HepG2 (cell line): ENCODE results near the gene BSG. TPM values are rescaled to one million over a fixed set of nuclear protein-coding genes. Genes with fewer than 3 reads are reported as not detected.

ENCODE experiments used
- ATAC-seq: fragments of 200-7000 bp; cut with Tn5 transposase; 3 replicates; pipeline ENCODE4 v1.9.1; 2020; ENCODE audit warnings: mild to moderate bottlenecking, moderate library complexity
- BruUV-seq: library from RNA; stranded (reverse); fragments of 400-500 nt; replicated peaks from 2 replicates; lab custom pipeline; 2021; lab: Mats Ljungman, UMichigan
- CTCF ChIA-PET: fragments of 300-600 bp; formaldehyde crosslinking; extraction: SDS; loops from one replicate; lab custom pipeline; 2021; ENCODE audit warnings: low total read pairs, inconsistent platforms, low intra/inter-chr PET ratio; lab: Yijun Ruan, JAX
- POLR2A ChIA-PET: fragments of 350-600 bp; sonication (Branson Sonifier 250); formaldehyde crosslinking; loops from one replicate; lab custom pipeline; 2020; ENCODE audit warnings: antibody characterized with exemption, inconsistent platforms; lab: Yijun Ruan, JAX
- DNase-seq: peaks from one replicate; pipeline ENCODE4 v3.0.0-alpha.2; 2015; ENCODE audit warnings: low spot score
- FAIRE-seq: peaks from 3 replicates; lab custom pipeline; 2011; peaks lifted over from hg19 to GRCh38; lab: Jason Lieb, UNC
- H2AFZ ChIP-seq: one replicate; pipeline ENCODE4 v1.6.1; 2011; ENCODE audit warnings: low read length, inconsistent platforms
- H3K27ac ChIP-seq: fragments of 300-600 bp; 3 replicates; pipeline ENCODE4 v1.8.0; 2011; ENCODE audit warnings: mixed run types, mild to moderate bottlenecking, mixed read lengths, low read length, inconsistent platforms; ENCODE audit not compliant: insufficient read depth; ENCODE audit errors: extremely low read length
- H3K27me3 ChIP-seq, 2 experiments: fragments of 200-600 bp in 1 of 2; 2 replicates in 1 of 2; 3 replicates in 1 of 2; pipeline versions ENCODE4 v1.6.0 to v1.8.0; 2011; ENCODE audit warnings: low read length in 2 of 2, mild to moderate bottlenecking in 2 of 2, moderate library complexity in 2 of 2, inconsistent platforms in 1 of 2; ENCODE audit not compliant: insufficient read depth in 2 of 2, control insufficient read depth in 1 of 2
- H3K36me3 ChIP-seq, 2 experiments: fragments of 200-600 bp in 1 of 2; replicated peaks in 1 of 2; 2 replicates in 1 of 2; 3 replicates in 1 of 2; pipeline versions ENCODE4 v1.5.1 to v1.8.0; 2011; ENCODE audit warnings: low read length in 2 of 2, inconsistent platforms in 1 of 2; ENCODE audit not compliant: insufficient read depth in 2 of 2, control insufficient read depth in 1 of 2
- H3K4me1 ChIP-seq: 2 replicates; pipeline ENCODE4 v1.5.1; 2012; ENCODE audit warnings: low read length, inconsistent platforms; ENCODE audit not compliant: insufficient read depth
- H3K4me2 ChIP-seq: 2 replicates; pipeline ENCODE4 v1.6.0; 2011; ENCODE audit warnings: low read depth, low read length, inconsistent platforms
- H3K4me3 ChIP-seq, 3 experiments: fragments of 200-600 bp in 1 of 3; sonication (generic), shearing (Covaris generic) in 1 of 3; replicated peaks in 1 of 3; 2 replicates each; pipeline ENCODE4 v1.5.1; 2011 to 2016; ENCODE audit warnings: low read length in 3 of 3, inconsistent platforms in 2 of 3, low read depth in 2 of 3, mild to moderate bottlenecking in 2 of 3, control low read depth in 1 of 3, mixed read lengths in 1 of 3; ENCODE audit not compliant: insufficient read depth in 1 of 3
- H3K79me2 ChIP-seq: one replicate; pipeline ENCODE4 v1.6.1; 2011; ENCODE audit warnings: low read length, inconsistent platforms; ENCODE audit not compliant: insufficient read depth
- H3K9ac ChIP-seq: 2 replicates; pipeline ENCODE4 v1.6.0; 2011; ENCODE audit warnings: mild to moderate bottlenecking, low read depth, low read length, inconsistent platforms; ENCODE audit not compliant: insufficient read depth
- H3K9me3 ChIP-seq: 2 replicates; pipeline ENCODE4 v1.5.1; 2012; ENCODE audit warnings: mild to moderate bottlenecking, low read length
- H4K20me1 ChIP-seq: 2 replicates; pipeline ENCODE4 v1.6.0; 2011; ENCODE audit warnings: inconsistent platforms, mild to moderate bottlenecking, low read length, moderate library complexity; ENCODE audit not compliant: insufficient read depth
- TBX2 ChIP-seq: sonication (generic); formaldehyde crosslinking; IDR thresholded peaks from 2 replicates; pipeline ENCODE4 v1.5.0; 2020; ENCODE audit warnings: missing genetic modification reagents, mild to moderate bottlenecking, borderline replicate concordance
- WGBS: methylation state at CpG from one replicate; pipeline ENCODE4 v1.1.6; 2017; ENCODE audit warnings: low lambda C conversion rate; 5-methylcytosine and 5-hydroxymethylcytosine counted together
- in situ Hi-C: cut with HindIII; loops from 2 replicates; pipeline ENCODE4 v1.10.0; 2017; ENCODE audit warnings: low pct_unique_long_range_greater_than_20kb; ENCODE audit not compliant: extremely low pct_ligation_motif_present
- intact Hi-C: fragments of 100-400 bp; cut with micrococcal nuclease; formaldehyde crosslinking; loops from one replicate; pipeline ENCODE4 v1.10.0; 2022; ENCODE audit not compliant: unreplicated experiment
- polyA plus RNA-seq, 8 experiments: library from polyadenylated mRNA; depleted of rRNA in 3 of 8; stranded (reverse) in 7 of 8; unstranded in 1 of 8; fragments of >200 nt; fragmentation: Illumina TruSeq in 4 of 8; extraction: Trizol in 4 of 8; gene quantifications; 2 replicates each; pipeline versions ENCODE4 v1.2.1 to v1.2.3, GENCODE V29; 2011 to 2016; ENCODE audit warnings: low read depth in 4 of 8, missing spikeins in 1 of 8, mixed read lengths in 1 of 8; ENCODE audit not compliant: insufficient read depth in 1 of 8
- total RNA-seq, 5 experiments: library from RNA; depleted of rRNA; stranded (reverse); fragments of >200 nt; fragmentation: Illumina TruSeq; extraction: Trizol; gene quantifications; 2 replicates each; pipeline ENCODE4 v1.2.3, GENCODE V29; 2016; ENCODE audit warnings: low read depth in 1 of 5
- TF ChIP-seq, protein P1 (sequence below), 2 experiments: fragments of 450-650 bp in 1 of 2; sonication (generic) in 1 of 2; formaldehyde crosslinking in 1 of 2; IDR thresholded peaks; 2 replicates each; pipeline versions ENCODE4 v1.6.1 to v1.8.0; 2016 to 2022; ENCODE audit warnings: antibody characterized with exemption in 1 of 2, mild to moderate bottlenecking in 1 of 2, missing genetic modification reagents in 1 of 2
- TF ChIP-seq, protein P2 (sequence below): sonication (generic); formaldehyde crosslinking; IDR thresholded peaks from 2 replicates; pipeline ENCODE4 v1.8.0; 2022; ENCODE audit warnings: missing genetic modification reagents, mild to moderate bottlenecking, inconsistent platforms, borderline replicate concordance
- TF ChIP-seq, protein P3 (sequence below): sonication (generic); formaldehyde crosslinking; IDR thresholded peaks from 2 replicates; pipeline ENCODE4 v1.4.0; 2020; ENCODE audit warnings: missing genetic modification reagents, mild to moderate bottlenecking, borderline replicate concordance
- TF ChIP-seq, protein P4 (sequence below): IDR thresholded peaks from 2 replicates; pipeline ENCODE4 v1.6.1; 2016; ENCODE audit warnings: missing biosample characterization, missing genetic modification reagents, low read depth

Gene BSG
- total and polyA plus RNA-seq, 2 of the 13 experiments (the other 11 are each of a cell fraction or from before 2014, with no cell fraction given) = 309 to 754 TPM

DNA sequence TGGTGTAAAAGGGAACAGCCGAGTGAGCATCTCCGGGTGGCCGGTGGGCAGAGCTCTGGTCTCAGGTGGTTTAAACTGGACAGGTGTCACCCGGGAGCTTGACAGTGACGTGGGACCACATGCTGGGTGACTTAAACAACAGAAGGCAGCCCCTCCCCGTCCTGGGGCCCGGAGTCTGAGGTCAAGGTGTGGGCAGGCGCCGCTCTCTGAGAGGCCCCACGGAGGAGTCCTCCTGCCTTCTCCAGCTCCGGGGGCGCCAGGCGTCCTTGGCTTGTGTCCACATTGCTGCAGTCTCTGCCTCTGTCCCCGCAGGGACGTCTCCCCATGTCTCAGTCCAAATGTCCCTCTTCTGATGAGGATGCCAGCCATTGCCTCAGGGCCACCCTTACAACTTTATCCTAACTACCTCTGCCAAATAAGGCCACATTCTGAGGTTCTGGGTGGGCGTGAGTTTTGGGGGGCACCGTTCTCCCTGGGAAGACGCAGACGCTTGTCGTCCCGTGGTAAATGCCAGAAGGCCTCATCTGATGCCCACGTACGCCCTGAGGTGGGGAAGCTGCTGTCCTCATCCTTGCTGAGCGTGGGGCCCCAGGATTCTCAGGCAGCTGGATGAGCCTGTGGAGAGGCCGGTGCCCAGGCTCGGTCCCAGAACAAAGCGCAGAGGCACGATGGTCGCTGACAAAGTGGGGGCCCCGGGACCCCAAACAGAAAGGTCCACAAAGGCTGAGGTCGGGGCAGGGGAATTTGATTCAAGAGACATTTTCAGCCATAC, 15.6 kb upstream of the BSG start:
- POLR2A ChIA-PET = interaction anchor here (0.7 to 3.8 kb wide), 14 partner anchors 10 to 182 kb away, joined by 3 to 45 read pairs (median 8); partner anchors contain the start of genes BSG and CDC34
- Histone ChIP-seq H3K4me1 (peaks cover 55% of the 10 kb centered on the region), H3K79me2 (no peaks in the 10 kb centered on the region), H2AFZ (no peak overlapping the region), H3K36me3 (no peaks in the 10 kb centered on the region), H3K9me3 (no peaks in the 10 kb centered on the region), H3K4me3 (peak overlapping the region; percentile 36 to 73 (median 43)), H3K27ac (peak overlapping the region; percentile 81), H3K9ac (peak overlapping the region; percentile 53), H3K27me3 (no peaks in the 10 kb centered on the region; a peak in 1 of 5 replicates), H3K4me2 (peak overlapping the region; percentile 91), H4K20me1 (no peaks in the 10 kb centered on the region)
- FAIRE-seq (no peak), DNase-seq (peak; percentile 27), ATAC-seq (peak; percentile 33)
- CTCF ChIA-PET = no interaction called here
- in situ Hi-C loops = no loop called here
- WGBS = 32% methylated on average over 8 of the region's 31 CpGs
- BruUV-seq = no TSS peak
- intact Hi-C loops = loop anchor here (1.0 kb wide), 1 partner anchor 10 kb away; no protein-coding TSS in a partner anchor
- TF ChIP-seq, protein P1, sequence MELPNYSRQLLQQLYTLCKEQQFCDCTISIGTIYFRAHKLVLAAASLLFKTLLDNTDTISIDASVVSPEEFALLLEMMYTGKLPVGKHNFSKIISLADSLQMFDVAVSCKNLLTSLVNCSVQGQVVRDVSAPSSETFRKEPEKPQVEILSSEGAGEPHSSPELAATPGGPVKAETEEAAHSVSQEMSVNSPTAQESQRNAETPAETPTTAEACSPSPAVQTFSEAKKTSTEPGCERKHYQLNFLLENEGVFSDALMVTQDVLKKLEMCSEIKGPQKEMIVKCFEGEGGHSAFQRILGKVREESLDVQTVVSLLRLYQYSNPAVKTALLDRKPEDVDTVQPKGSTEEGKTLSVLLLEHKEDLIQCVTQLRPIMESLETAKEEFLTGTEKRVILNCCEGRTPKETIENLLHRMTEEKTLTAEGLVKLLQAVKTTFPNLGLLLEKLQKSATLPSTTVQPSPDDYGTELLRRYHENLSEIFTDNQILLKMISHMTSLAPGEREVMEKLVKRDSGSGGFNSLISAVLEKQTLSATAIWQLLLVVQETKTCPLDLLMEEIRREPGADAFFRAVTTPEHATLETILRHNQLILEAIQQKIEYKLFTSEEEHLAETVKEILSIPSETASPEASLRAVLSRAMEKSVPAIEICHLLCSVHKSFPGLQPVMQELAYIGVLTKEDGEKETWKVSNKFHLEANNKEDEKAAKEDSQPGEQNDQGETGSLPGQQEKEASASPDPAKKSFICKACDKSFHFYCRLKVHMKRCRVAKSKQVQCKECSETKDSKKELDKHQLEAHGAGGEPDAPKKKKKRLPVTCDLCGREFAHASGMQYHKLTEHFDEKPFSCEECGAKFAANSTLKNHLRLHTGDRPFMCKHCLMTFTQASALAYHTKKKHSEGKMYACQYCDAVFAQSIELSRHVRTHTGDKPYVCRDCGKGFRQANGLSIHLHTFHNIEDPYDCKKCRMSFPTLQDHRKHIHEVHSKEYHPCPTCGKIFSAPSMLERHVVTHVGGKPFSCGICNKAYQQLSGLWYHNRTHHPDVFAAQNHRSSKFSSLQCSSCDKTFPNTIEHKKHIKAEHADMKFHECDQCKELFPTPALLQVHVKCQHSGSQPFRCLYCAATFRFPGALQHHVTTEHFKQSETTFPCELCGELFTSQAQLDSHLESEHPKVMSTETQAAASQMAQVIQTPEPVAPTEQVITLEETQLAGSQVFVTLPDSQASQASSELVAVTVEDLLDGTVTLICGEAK (IDR thresholded peaks at IDR 0.05) = no peak
- TF ChIP-seq, protein P1 (CRISPR knock-in tag; IDR thresholded peaks at IDR 0.05) = no peak
- TF ChIP-seq TBX2 (CRISPR knock-in tag) = no peak
- TF ChIP-seq, protein P2, sequence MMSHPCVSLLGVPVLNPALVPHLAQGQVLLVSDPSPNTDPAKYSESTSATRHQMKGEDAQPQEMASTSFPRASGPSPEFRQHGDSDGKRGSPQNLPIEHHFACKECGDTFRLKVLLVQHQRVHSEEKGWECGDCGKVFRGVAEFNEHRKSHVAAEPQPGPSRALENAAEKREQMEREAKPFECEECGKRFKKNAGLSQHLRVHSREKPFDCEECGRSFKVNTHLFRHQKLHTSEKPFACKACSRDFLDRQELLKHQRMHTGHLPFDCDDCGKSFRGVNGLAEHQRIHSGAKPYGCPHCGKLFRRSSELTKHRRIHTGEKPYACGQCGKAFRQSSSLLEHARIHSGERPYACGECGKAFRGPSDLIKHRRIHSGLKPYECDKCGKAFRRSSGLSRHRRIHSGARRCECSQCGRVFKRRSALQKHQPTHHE = no peak; the same call in 1 of the 2 replicates
- TF ChIP-seq, protein P3, sequence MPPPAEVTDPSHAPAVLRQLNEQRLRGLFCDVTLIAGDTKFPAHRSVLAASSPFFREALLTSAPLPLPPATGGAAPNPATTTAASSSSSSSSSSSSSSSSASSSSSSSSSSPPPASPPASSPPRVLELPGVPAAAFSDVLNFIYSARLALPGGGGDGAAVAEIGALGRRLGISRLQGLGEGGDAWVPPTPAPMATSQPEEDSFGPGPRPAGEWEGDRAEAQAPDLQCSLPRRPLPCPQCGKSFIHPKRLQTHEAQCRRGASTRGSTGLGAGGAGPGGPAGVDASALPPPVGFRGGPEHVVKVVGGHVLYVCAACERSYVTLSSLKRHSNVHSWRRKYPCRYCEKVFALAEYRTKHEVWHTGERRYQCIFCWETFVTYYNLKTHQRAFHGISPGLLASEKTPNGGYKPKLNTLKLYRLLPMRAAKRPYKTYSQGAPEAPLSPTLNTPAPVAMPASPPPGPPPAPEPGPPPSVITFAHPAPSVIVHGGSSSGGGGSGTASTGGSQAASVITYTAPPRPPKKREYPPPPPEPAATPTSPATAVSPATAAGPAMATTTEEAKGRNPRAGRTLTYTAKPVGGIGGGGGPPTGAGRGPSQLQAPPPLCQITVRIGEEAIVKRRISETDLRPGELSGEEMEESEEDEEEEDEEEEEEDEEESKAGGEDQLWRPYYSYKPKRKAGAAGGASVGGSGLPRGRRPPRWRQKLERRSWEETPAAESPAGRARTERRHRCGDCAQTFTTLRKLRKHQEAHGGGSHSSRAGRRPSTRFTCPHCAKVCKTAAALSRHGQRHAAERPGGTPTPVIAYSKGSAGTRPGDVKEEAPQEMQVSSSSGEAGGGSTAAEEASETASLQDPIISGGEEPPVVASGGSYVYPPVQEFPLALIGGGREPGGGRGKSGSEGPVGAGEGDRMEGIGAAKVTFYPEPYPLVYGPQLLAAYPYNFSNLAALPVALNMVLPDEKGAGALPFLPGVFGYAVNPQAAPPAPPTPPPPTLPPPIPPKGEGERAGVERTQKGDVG (CRISPR knock-in tag) = no peak
- TF ChIP-seq, protein P4, sequence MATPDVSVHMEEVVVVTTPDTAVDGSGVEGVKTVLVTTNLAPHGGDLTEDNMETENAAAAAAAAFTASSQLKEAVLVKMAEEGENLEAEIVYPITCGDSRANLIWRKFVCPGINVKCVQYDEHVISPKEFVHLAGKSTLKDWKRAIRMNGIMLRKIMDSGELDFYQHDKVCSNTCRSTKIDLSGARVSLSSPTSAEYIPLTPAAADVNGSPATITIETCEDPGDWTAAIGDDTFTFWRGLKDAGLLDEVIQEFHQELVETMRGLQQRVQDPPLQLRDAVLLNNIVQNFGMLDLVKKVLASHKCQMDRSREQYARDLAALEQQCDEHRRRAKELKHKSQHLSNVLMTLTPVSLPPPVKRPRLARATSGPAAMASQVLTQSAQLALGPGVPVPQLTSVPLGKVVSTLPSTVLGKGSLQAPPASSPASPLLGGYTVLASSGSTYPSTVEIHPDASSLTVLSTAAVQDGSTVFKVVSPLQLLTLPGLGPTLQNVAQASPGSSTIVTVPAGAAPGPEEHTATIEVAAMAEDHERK (CRISPR knock-in tag) = no peak
